ENCODE data around the gene ANKRD63.

DNA sequence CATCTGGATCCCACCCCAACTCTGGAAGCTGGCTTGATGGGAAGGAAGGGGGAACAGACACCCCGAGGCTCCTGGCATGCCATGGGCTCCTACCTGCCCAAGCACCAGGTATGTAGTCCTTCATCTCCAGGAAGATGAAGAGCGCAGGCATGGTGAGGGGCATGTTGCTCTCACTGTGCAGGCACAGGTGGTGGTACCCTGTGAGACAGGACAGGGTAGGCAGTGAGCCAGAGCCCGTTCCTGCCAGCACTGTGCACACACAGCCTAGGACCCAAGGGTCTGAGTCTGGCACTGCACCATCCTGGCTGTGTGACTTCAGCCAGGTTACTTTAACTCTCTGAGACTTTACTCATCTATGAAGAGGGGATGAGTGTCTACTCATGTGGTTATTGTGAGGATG, 9.4 kb upstream of the ANKRD63 start:
- no peak for TF ChIP-seq POLR2A (IDR thresholded peaks at IDR 0.05)
- TF ChIP-seq, protein P1, sequence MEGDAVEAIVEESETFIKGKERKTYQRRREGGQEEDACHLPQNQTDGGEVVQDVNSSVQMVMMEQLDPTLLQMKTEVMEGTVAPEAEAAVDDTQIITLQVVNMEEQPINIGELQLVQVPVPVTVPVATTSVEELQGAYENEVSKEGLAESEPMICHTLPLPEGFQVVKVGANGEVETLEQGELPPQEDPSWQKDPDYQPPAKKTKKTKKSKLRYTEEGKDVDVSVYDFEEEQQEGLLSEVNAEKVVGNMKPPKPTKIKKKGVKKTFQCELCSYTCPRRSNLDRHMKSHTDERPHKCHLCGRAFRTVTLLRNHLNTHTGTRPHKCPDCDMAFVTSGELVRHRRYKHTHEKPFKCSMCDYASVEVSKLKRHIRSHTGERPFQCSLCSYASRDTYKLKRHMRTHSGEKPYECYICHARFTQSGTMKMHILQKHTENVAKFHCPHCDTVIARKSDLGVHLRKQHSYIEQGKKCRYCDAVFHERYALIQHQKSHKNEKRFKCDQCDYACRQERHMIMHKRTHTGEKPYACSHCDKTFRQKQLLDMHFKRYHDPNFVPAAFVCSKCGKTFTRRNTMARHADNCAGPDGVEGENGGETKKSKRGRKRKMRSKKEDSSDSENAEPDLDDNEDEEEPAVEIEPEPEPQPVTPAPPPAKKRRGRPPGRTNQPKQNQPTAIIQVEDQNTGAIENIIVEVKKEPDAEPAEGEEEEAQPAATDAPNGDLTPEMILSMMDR (IDR thresholded peaks at IDR 0.05): no peak

All from lower leg skin (tissue), 3 donors.